Common myeloid progenitor, CD34-positive (primary cell): ENCODE data around the gene SLC2A11.

Experiments used
- CTCF ChIA-PET: fragments of 350-600 bp; sonication (Branson Sonifier 250); formaldehyde crosslinking; loops from one replicate; lab custom pipeline; 2021; ENCODE audit warnings: antibody characterized with exemption; lab: Charles Lee
- POLR2A ChIA-PET: fragments of 350-600 bp; sonication (Branson Sonifier 250); formaldehyde crosslinking; loops from one replicate; lab custom pipeline; 2021; ENCODE audit warnings: antibody characterized with exemption; lab: Charles Lee
- DNase-seq, 3 donors: peaks; one replicate each; pipeline versions ENCODE4 v3.0.0 to v3.0.0-alpha.2; 2013
- H3K27ac ChIP-seq, 2 experiments: 1 replicate in 1 of 2; 2 replicates in 1 of 2; pipeline ENCODE4 v1.7.0; 2013; ENCODE audit warnings: inconsistent platforms in 2 of 2, low read length in 2 of 2, mild to moderate bottlenecking in 2 of 2, low read depth in 1 of 2, moderate library complexity in 1 of 2; ENCODE audit not compliant: severe bottlenecking in 2 of 2, insufficient read depth in 1 of 2, poor library complexity in 1 of 2
- H3K27me3 ChIP-seq, 5 experiments: replicated peaks in 2 of 5; 1 replicate in 3 of 5; 2 replicates in 2 of 5; pipeline versions ENCODE4 v1.6.1 to v1.7.0; 2013; ENCODE audit warnings: low read length in 4 of 5, mild to moderate bottlenecking in 2 of 5, moderate library complexity in 2 of 5, inconsistent platforms in 1 of 5; ENCODE audit not compliant: insufficient read depth in 5 of 5, control insufficient read depth in 4 of 5
- H3K36me3 ChIP-seq, 4 experiments: 1 replicate in 2 of 4; 2 replicates in 2 of 4; pipeline versions ENCODE4 v1.6.1 to v1.7.0; 2013; ENCODE audit warnings: low read length in 3 of 4, control low read depth in 1 of 4, mild to moderate bottlenecking in 1 of 4; ENCODE audit not compliant: control insufficient read depth in 4 of 4, insufficient read depth in 4 of 4
- H3K4me1 ChIP-seq, 4 experiments: 1 replicate in 3 of 4; 2 replicates in 1 of 4; pipeline versions ENCODE4 v1.6.1 to v1.7.1; 2013; ENCODE audit warnings: low read length in 3 of 4, mild to moderate bottlenecking in 3 of 4, control low read depth in 1 of 4, inconsistent platforms in 1 of 4, moderate library complexity in 1 of 4; ENCODE audit not compliant: control insufficient read depth in 4 of 4, insufficient read depth in 4 of 4; ENCODE audit errors: control extremely low read depth in 1 of 4
- H3K4me3 ChIP-seq, 7 experiments: 1 replicate in 4 of 7; 2 replicates in 3 of 7; pipeline versions ENCODE4 v1.5.1 to v1.7.0; 2013; ENCODE audit warnings: mild to moderate bottlenecking in 7 of 7, low read length in 6 of 7, moderate library complexity in 6 of 7, inconsistent platforms in 2 of 7, low read depth in 2 of 7, control low read depth in 1 of 7; ENCODE audit not compliant: insufficient read depth in 4 of 7, control insufficient read depth in 1 of 7; ENCODE audit errors: extremely low read depth in 1 of 7
- H3K9me3 ChIP-seq, 5 experiments: 1 replicate in 4 of 5; 2 replicates in 1 of 5; pipeline versions ENCODE4 v1.6.1 to v1.7.1; 2013; ENCODE audit warnings: low read length in 4 of 5, mild to moderate bottlenecking in 2 of 5, inconsistent platforms in 1 of 5, low read depth in 1 of 5, moderate library complexity in 1 of 5; ENCODE audit not compliant: control insufficient read depth in 4 of 5, insufficient read depth in 2 of 5; ENCODE audit errors: control extremely low read depth in 1 of 5
- WGBS: methylation state at CpG from one replicate; pipeline ENCODE4 v1.1.5; 2013; ENCODE audit not compliant: insufficient coverage; 5-methylcytosine and 5-hydroxymethylcytosine counted together

Gene SLC2A11

DNA sequence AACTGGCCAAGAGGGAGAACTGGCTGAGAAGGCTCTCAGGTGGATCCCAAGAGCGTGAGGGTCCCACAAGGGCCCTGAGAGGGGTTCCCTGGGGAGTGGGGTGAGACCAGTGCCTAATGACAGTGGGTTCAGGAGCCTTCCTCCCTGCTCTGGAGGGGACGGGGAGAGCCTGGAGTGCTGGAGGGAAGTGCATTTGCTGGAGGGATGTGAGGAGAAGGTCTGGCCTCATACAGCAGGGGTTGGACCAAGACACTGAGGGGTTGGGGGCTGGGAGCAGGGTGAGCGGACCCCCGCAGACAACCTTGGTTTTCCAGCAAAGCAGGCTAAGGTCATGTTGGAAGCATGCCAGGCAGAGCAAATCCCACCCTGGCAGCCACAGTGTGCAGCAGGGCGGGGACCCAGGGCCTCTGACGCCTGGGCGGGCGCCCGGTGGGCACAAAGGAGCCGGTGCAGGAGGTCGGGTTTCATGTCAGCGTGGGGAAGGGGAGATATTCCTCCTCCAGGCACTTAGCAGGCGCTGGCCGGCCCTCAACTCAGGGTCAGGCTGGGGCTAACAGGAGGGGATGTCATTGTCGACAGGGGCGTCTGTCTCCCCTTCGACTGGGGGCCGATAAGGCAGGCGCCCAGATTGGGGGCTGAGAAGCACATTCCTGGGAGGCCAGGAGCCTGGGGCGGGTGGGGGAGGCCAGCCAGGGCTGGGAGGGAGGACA, 15.8 kb upstream of the SLC2A11 start:
- Histone ChIP-seq H3K9me3 (no peaks in the 10 kb centered on the region), H3K27ac (no peak overlapping the region), H3K27me3 (no peaks in the 10 kb centered on the region), H3K4me3 (no peak overlapping the region), H3K36me3 (peaks cover 0 to 10% (median 0%) of the 10 kb centered on the region in 4 experiments), H3K4me1 (peaks cover 2 to 65% (median 58%) of the 10 kb centered on the region in 4 experiments)
- no peak for DNase-seq
- ChIA-PET POLR2A (no interaction called here), CTCF (no interaction called here)
- WGBS: 96% methylated on average over 16 of the region's 20 CpGs

- Histone ChIP-seq H3K36me3 (peaks cover 0 to 4% (median 0%) of the 10 kb centered on the region in 4 experiments), H3K27ac (no peak overlapping the region), H3K4me1 (peaks cover 2 to 63% (median 55%) of the 10 kb centered on the region in 4 experiments), H3K9me3 (no peaks in the 10 kb centered on the region), H3K27me3 (no peaks in the 10 kb centered on the region), H3K4me3 (no peak overlapping the region)
- ChIA-PET CTCF (interaction anchor here (0.6 kb wide), 1 partner anchor 53 kb away, joined by 3 read pairs; no protein-coding TSS in a partner anchor), POLR2A (interaction anchor here (0.7 kb wide), 1 partner anchor 9 kb away, joined by 6 read pairs; no protein-coding TSS in a partner anchor)
- DNase-seq: no peak
- WGBS: 96% methylated on average over 3 of the region's 4 CpGs
These were observed 15.1 kb upstream of the SLC2A11 start for GRCh38 chr22:23842599-23842998.

- CTCF ChIA-PET: interaction anchor here (0.9 to 2.5 kb wide), 9 partner anchors 10 to 217 kb away, joined by 4 to 20 read pairs (median 5); partner anchors contain the start of genes CHCHD10 and SLC2A11
- Histone ChIP-seq H3K27ac (peak overlapping the region in 1 of 2 experiments; percentile 29), H3K4me1 (peaks cover 0 to 68% (median 51%) of the 10 kb centered on the region in 4 experiments), H3K36me3 (no peaks in the 10 kb centered on the region), H3K27me3 (no peaks in the 10 kb centered on the region), H3K4me3 (peak overlapping the region in 2 of 7 experiments; percentile 28 to 55), H3K9me3 (no peaks in the 10 kb centered on the region)
- 79% methylated on average over 8 of the region's 8 CpGs for WGBS
- POLR2A ChIA-PET: interaction anchor here (1.4 to 3.0 kb wide), 3 partner anchors 10 to 13 kb away, joined by 4 to 12 read pairs (median 4); no protein-coding TSS in a partner anchor
- no peak for DNase-seq
These were observed 12.9 kb upstream of the SLC2A11 start for GRCh38 chr22:23844739-23845202.

- Histone ChIP-seq H3K9me3 (no peaks in the 10 kb centered on the region), H3K27ac (no peak overlapping the region), H3K36me3 (no peaks in the 10 kb centered on the region), H3K4me1 (peaks cover 0 to 65% (median 49%) of the 10 kb centered on the region in 4 experiments), H3K27me3 (no peaks in the 10 kb centered on the region), H3K4me3 (peak overlapping the region in 1 of 7 experiments; percentile 16)
- no peak for DNase-seq
- CTCF ChIA-PET: interaction anchor here (0.9 to 2.5 kb wide), 14 partner anchors 8 to 76 kb away, joined by 3 to 20 read pairs (median 4); partner anchors contain the start of genes CHCHD10 and MMP11
- 76% methylated on average over 6 of the region's 9 CpGs for WGBS
- POLR2A ChIA-PET: interaction anchor here (0.6 to 3.0 kb wide), 5 partner anchors 10 to 149 kb away, joined by 3 to 12 read pairs (median 4); partner anchors contain the start of gene CHCHD10
These were observed 12.2 kb upstream of the SLC2A11 start for GRCh38 chr22:23845265-23846080.

DNA sequence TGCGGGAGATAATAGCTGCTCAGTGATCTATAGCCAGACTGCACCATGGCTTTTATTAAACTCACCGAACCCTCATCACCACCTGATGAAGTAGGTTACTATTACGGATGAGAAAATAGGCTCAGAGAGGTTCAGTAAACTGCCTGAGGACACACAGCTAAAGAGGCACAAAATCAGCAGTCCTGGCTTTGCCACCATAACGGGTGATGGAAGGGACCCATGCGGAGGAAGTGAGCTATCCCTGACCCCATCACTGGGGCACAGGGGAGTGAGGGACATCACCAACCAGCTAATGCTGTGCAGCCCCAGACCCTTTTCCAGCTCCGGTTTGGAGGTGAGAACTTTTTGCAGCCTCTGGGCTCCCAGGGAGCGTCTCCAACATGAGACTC, 11.6 kb upstream of the SLC2A11 start:
- Histone ChIP-seq H3K4me1 (peaks cover 0 to 65% (median 49%) of the 10 kb centered on the region in 4 experiments), H3K4me3 (no peak overlapping the region), H3K27ac (no peak overlapping the region), H3K9me3 (no peaks in the 10 kb centered on the region), H3K36me3 (no peaks in the 10 kb centered on the region), H3K27me3 (peaks cover 0 to 1% (median 0%) of the 10 kb centered on the region in 5 experiments)
- no peak for DNase-seq
- ChIA-PET POLR2A (interaction anchor here (0.6 to 3.0 kb wide), 5 partner anchors 10 to 149 kb away, joined by 3 to 12 read pairs (median 4); partner anchors contain the start of gene CHCHD10), CTCF (interaction anchor here (0.9 to 2.5 kb wide), 13 partner anchors 8 to 76 kb away, joined by 3 to 20 read pairs (median 3); partner anchors contain the start of genes CHCHD10, MIF, MMP11 and SLC2A11)
- WGBS: 75% methylated on average over 6 of the region's 7 CpGs

GRCh38 chr22:23847310-23847920, 10.3 kb upstream of the SLC2A11 start:
- ChIA-PET POLR2A (no interaction called here), CTCF (interaction anchor here (1.0 to 5.6 kb wide), 6 partner anchors 12 to 80 kb away, joined by 3 to 47 read pairs (median 14); partner anchors contain the start of genes CHCHD10, MIF and MMP11)
- no peak for DNase-seq
- WGBS: 95% methylated on average over 10 of the region's 18 CpGs
- H3K4me3 ChIP-seq: no peak overlapping the region
- no peaks in the 10 kb centered on the region for H3K9me3 ChIP-seq
- H3K27me3 ChIP-seq: peaks cover 0 to 1% (median 0%) of the 10 kb centered on the region in 5 experiments
- no peak overlapping the region for H3K27ac ChIP-seq
- peaks cover 0 to 65% (median 49%) of the 10 kb centered on the region in 4 experiments for H3K4me1 ChIP-seq
- H3K36me3 ChIP-seq: no peaks in the 10 kb centered on the region
